CD1c-positive myeloid dendritic cell (primary cell): ENCODE results near the gene DGKE.

ENCODE experiments used
- DNase-seq: peaks from one replicate; pipeline ENCODE4 v3.0.0-alpha.2; 2016; ENCODE audit errors: extremely low spot score

The DGKE gene

GRCh38 chr17:56812901-56813388, 21.0 kb upstream of the DGKE start:
- no peak for DNase-seq

- no peak for DNase-seq
These were observed 18.2 kb upstream of the DGKE start for GRCh38 chr17:56815711-56816110.

- DNase-seq: no peak
These were observed 16.9 kb upstream of the DGKE start for GRCh38 chr17:56817066-56817465.

GRCh38 chr17:56819030-56819429, 14.9 kb upstream of the DGKE start:
- no peak for DNase-seq

GRCh38 chr17:56819431-56820145, 14.4 kb upstream of the DGKE start:
- peak; percentile 78 for DNase-seq

GRCh38 chr17:56820207-56820606, 13.7 kb upstream of the DGKE start:
- DNase-seq: no peak

- DNase-seq: no peak
These were observed 12.0 kb upstream of the DGKE start for GRCh38 chr17:56821847-56822534.

GRCh38 chr17:56822725-56823124, 11.2 kb upstream of the DGKE start:
- no peak for DNase-seq

GRCh38 chr17:56823848-56824247, 10.1 kb upstream of the DGKE start:
- no peak for DNase-seq

- DNase-seq: no peak
These were observed 9.4 kb upstream of the DGKE start for GRCh38 chr17:56824503-56824902.

- DNase-seq: no peak
These were observed 7.1 kb upstream of the DGKE start for GRCh38 chr17:56826611-56827414.

- no peak for DNase-seq
These were observed 3.1 kb upstream of the DGKE start for GRCh38 chr17:56830726-56831368.

GRCh38 chr17:56831369-56832095, 2.4 kb upstream of the DGKE start:
- no peak for DNase-seq

GRCh38 chr17:56832446-56832845, 1.5 kb upstream of the DGKE start:
- DNase-seq: peak; percentile 34

- peak; percentile 67 for DNase-seq
These were observed 718 bp upstream of the DGKE start for GRCh38 chr17:56833057-56833808.

GRCh38 chr17:56834380-56835263, 671 bp downstream of the DGKE start:
- peak; percentile 51 for DNase-seq

GRCh38 chr17:56835264-56835585, 1.3 kb downstream of the DGKE start:
- peak; percentile 41 for DNase-seq

GRCh38 chr17:56838687-56839086, 4.7 kb downstream of the DGKE start:
- no peak for DNase-seq

GRCh38 chr17:56842577-56842976, 8.6 kb downstream of the DGKE start:
- no peak for DNase-seq

- DNase-seq: no peak
These were observed 12.0 kb downstream of the DGKE start for GRCh38 chr17:56845934-56846333.
